Endodermal cell (in vitro differentiated cells): ENCODE measurements around the gene QSOX1. TPM values are rescaled to one million over a fixed set of nuclear protein-coding genes. Genes with fewer than 3 reads are reported as not detected.

ENCODE experiments used
- DNase-seq: peaks from one replicate; pipeline ENCODE4 v3.0.0-alpha.2; 2017
- H3K27ac ChIP-seq: 2 replicates; pipeline ENCODE4 v1.5.1; 2013; ENCODE audit warnings: mild to moderate bottlenecking, low read depth, low read length, moderate library complexity
- H3K27me3 ChIP-seq: 2 replicates; pipeline ENCODE4 v1.6.1; 2013; ENCODE audit warnings: mild to moderate bottlenecking, low read length, moderate library complexity; ENCODE audit not compliant: insufficient read depth, control insufficient read depth, poor library complexity, severe bottlenecking
- H3K36me3 ChIP-seq: 2 replicates; pipeline ENCODE4 v1.7.0; 2013; ENCODE audit warnings: mild to moderate bottlenecking, low read length, moderate library complexity; ENCODE audit not compliant: control insufficient read depth, insufficient read depth
- H3K4me1 ChIP-seq: one replicate; pipeline ENCODE4 v1.7.0; 2013; ENCODE audit warnings: low read length; ENCODE audit not compliant: control insufficient read depth, insufficient read depth
- H3K4me3 ChIP-seq: 2 replicates; pipeline ENCODE4 v1.5.1; 2013; ENCODE audit warnings: mild to moderate bottlenecking, low read length, moderate library complexity
- H3K9ac ChIP-seq: 2 replicates; pipeline ENCODE4 v1.6.1; 2013; ENCODE audit warnings: mild to moderate bottlenecking, low read length, moderate library complexity; ENCODE audit not compliant: poor library complexity, severe bottlenecking; ENCODE audit errors: extremely low read depth
- H3K9me3 ChIP-seq: 2 replicates; pipeline ENCODE4 v1.6.1; 2013; ENCODE audit warnings: mild to moderate bottlenecking, low read length, moderate library complexity; ENCODE audit not compliant: control insufficient read depth
- H3K27ac Mint-ChIP-seq: 2 replicates; pipeline ENCODE4 v1.8.0; 2020; ENCODE audit warnings: mixed read lengths
- H3K27me3 Mint-ChIP-seq: 2 replicates; pipeline ENCODE4 v1.8.0; 2021; ENCODE audit warnings: mild to moderate bottlenecking, mixed read lengths; ENCODE audit not compliant: insufficient read depth
- H3K36me3 Mint-ChIP-seq: 2 replicates; pipeline ENCODE4 v1.8.0; 2020; ENCODE audit warnings: low read depth, mixed read lengths
- H3K4me1 Mint-ChIP-seq: 2 replicates; pipeline ENCODE4 v1.8.0; 2020; ENCODE audit warnings: mixed read lengths
- H3K4me3 Mint-ChIP-seq: 2 replicates; pipeline ENCODE4 v1.8.0; 2020; ENCODE audit warnings: mild to moderate bottlenecking, moderate library complexity, mixed read lengths
- H3K9me3 Mint-ChIP-seq: 2 replicates; pipeline ENCODE4 v1.8.0; 2020; ENCODE audit warnings: mild to moderate bottlenecking, mixed read lengths
- CTCF ChIP-seq: fragments of 200-600 bp; sonication (generic); conservative IDR thresholded peaks from 2 replicates; pipeline ENCODE4 v1.5.0; 2021; ENCODE audit warnings: antibody characterized with exemption, mild to moderate bottlenecking
- WGBS, 2 experiments: methylation state at CpG; one replicate each; pipeline versions ENCODE4 v1.1.5 to v1.1.7; 2013; ENCODE audit warnings: missing lambda C conversion rate in 2 of 2, mixed read lengths in 1 of 2; ENCODE audit not compliant: insufficient coverage in 1 of 2, insufficient read length in 1 of 2; 5-methylcytosine and 5-hydroxymethylcytosine counted together
- total RNA-seq, 2 donors: library from RNA; stranded (reverse); fragmentation: NEBNext Ultra II Directional in 1 of 2; extraction: Animal tissue kit (Norgen Biotek cat#: 25700) in 1 of 2; gene quantifications; 2 replicates in 1 of 2; 3 replicates in 1 of 2; pipeline ENCODE4 v1.2.1, GENCODE V29; 2021

QSOX1 gene
- total RNA-seq, 2 donors from 2014 or later, result 77.9 to 116 TPM

GRCh38 chr1:180198196-180198595 lies 43.5 kb downstream of the QSOX1 start:
- peaks cover 12% of the 10 kb centered on the region for H3K4me1 Mint-ChIP-seq
- peaks cover 56% of the 10 kb centered on the region for H3K27me3 Mint-ChIP-seq
- H3K27ac Mint-ChIP-seq, result no peak overlapping the region
- peaks cover 16% of the 10 kb centered on the region for H3K36me3 Mint-ChIP-seq
- Histone ChIP-seq H3K36me3 (peaks cover 8% of the 10 kb centered on the region), H3K9ac (no peak overlapping the region), H3K4me1 (peaks cover 2% of the 10 kb centered on the region), H3K27ac (no peak overlapping the region), H3K27me3 (peaks cover 58% of the 10 kb centered on the region), H3K4me3 (no peak overlapping the region), H3K9me3 (no peaks in the 10 kb centered on the region)
- 44 to 54% methylated on average over 3 to 4 of the region's 4 CpGs for WGBS, 2 experiments
- H3K9me3 Mint-ChIP-seq, result no peaks in the 10 kb centered on the region
- no peak for TF ChIP-seq CTCF
- peak; percentile 83 for DNase-seq
- H3K4me3 Mint-ChIP-seq, result no peak overlapping the region

- TF ChIP-seq CTCF, result no peak
- DNase-seq, result no peak
- Histone ChIP-seq H3K4me3 (no peak overlapping the region), H3K4me1 (peaks cover 2% of the 10 kb centered on the region), H3K27me3 (peaks cover 58% of the 10 kb centered on the region), H3K36me3 (peaks cover 8% of the 10 kb centered on the region), H3K27ac (no peak overlapping the region), H3K9ac (no peak overlapping the region), H3K9me3 (no peaks in the 10 kb centered on the region)
- Mint-ChIP-seq H3K36me3 (peaks cover 14% of the 10 kb centered on the region), H3K27me3 (peaks cover 55% of the 10 kb centered on the region), H3K27ac (no peak overlapping the region), H3K4me1 (peaks cover 11% of the 10 kb centered on the region), H3K4me3 (no peak overlapping the region), H3K9me3 (no peaks in the 10 kb centered on the region)
- 87 to 93% methylated on average over 5 of the region's 5 CpGs for WGBS, 2 experiments
Observed at GRCh38 chr1:180198611-180199010, 43.9 kb downstream of the QSOX1 start.

- H3K27ac Mint-ChIP-seq, result no peak overlapping the region
- WGBS, 2 experiments, result 93 to 94% methylated on average over 10 to 12 of the region's 12 CpGs
- H3K9ac ChIP-seq, result no peak overlapping the region
- H3K9me3 ChIP-seq, result no peaks in the 10 kb centered on the region
- H3K27ac ChIP-seq, result no peak overlapping the region
- no peak overlapping the region for H3K4me3 ChIP-seq
- no peak for DNase-seq
- no peak overlapping the region for H3K4me3 Mint-ChIP-seq
- H3K27me3 ChIP-seq, result peaks cover 58% of the 10 kb centered on the region
- peaks cover 55% of the 10 kb centered on the region for H3K27me3 Mint-ChIP-seq
- H3K36me3 Mint-ChIP-seq, result peaks cover 14% of the 10 kb centered on the region
- no peaks in the 10 kb centered on the region for H3K9me3 Mint-ChIP-seq
- H3K4me1 ChIP-seq, result peaks cover 2% of the 10 kb centered on the region
- peaks cover 8% of the 10 kb centered on the region for H3K36me3 ChIP-seq
- H3K4me1 Mint-ChIP-seq, result peaks cover 11% of the 10 kb centered on the region
- no peak for TF ChIP-seq CTCF
Observed at GRCh38 chr1:180199018-180199417, 44.3 kb downstream of the QSOX1 start.
